Neural cell (in vitro differentiated cells): Measurements from ENCODE around the gene CALHM1. TPM values are rescaled to one million over a fixed set of nuclear protein-coding genes. Genes with fewer than 3 reads are reported as not detected.

Experiments
- H2AFZ ChIP-seq: fragments of 200-600, 300-800 bp; sonication (generic), shearing (Covaris generic); 2 replicates; pipeline ENCODE4 v1.6.0; 2014; ENCODE audit warnings: low read depth, mild to moderate bottlenecking, antibody characterized with exemption, low read length, moderate library complexity
- H3F3A ChIP-seq: fragments of 200-600 bp; shearing (Covaris generic); 2 replicates; pipeline ENCODE4 v1.6.1; 2016; ENCODE audit warnings: mild to moderate bottlenecking, moderate library complexity, mixed read lengths, antibody characterized with exemption, low read length; ENCODE audit not compliant: insufficient read depth, poor library complexity, severe bottlenecking
- H3K27ac ChIP-seq: fragments of 200-600, 300-800 bp; sonication (generic), shearing (Covaris generic); 2 replicates; pipeline ENCODE4 v1.5.1; 2014; ENCODE audit warnings: mild to moderate bottlenecking, low read length, moderate library complexity
- H3K27me3 ChIP-seq: fragments of 300-800, 200-600 bp; sonication (generic), shearing (Covaris generic); 2 replicates; pipeline ENCODE4 v1.6.0; 2014; ENCODE audit warnings: mild to moderate bottlenecking, low read depth, low read length, moderate library complexity; ENCODE audit not compliant: insufficient read depth
- H3K36me3 ChIP-seq: fragments of 300-800, 200-600 bp; sonication (generic), shearing (Covaris generic); 2 replicates; pipeline ENCODE4 v1.5.1; 2014; ENCODE audit warnings: mild to moderate bottlenecking, antibody characterized with exemption, low read length, moderate library complexity; ENCODE audit not compliant: insufficient read depth
- H3K4me2 ChIP-seq: fragments of 300-800, 200-600 bp; sonication (generic), shearing (Covaris generic); 2 replicates; pipeline ENCODE4 v1.6.0; 2014; ENCODE audit warnings: mild to moderate bottlenecking, low read length
- H3K4me3 ChIP-seq: fragments of 300-800, 200-600 bp; sonication (generic), shearing (Covaris generic); 2 replicates; pipeline ENCODE4 v1.5.1; 2014; ENCODE audit warnings: mild to moderate bottlenecking, low read length, moderate library complexity
- H3K79me2 ChIP-seq: fragments of 200-600 bp; shearing (Covaris generic); replicated peaks from 2 replicates; pipeline ENCODE4 v1.6.0; 2014; ENCODE audit warnings: mild to moderate bottlenecking, low read length, moderate library complexity; ENCODE audit not compliant: insufficient read depth
- H3K9ac ChIP-seq: fragments of 300-800, 200-600 bp; sonication (generic), shearing (Covaris generic); 2 replicates; pipeline ENCODE4 v1.6.1; 2016; ENCODE audit warnings: mild to moderate bottlenecking, low read length, mixed read lengths
- H3K9me2 ChIP-seq: fragments of 200-600 bp; shearing (Covaris generic); 2 replicates; pipeline ENCODE4 v1.6.1; 2016; ENCODE audit warnings: mild to moderate bottlenecking, low read length, mixed read lengths; ENCODE audit not compliant: insufficient read depth
- H3K9me3 ChIP-seq: fragments of 200-600, 300-800 bp; sonication (generic), shearing (Covaris generic); 2 replicates; pipeline ENCODE4 v1.6.1; 2016; ENCODE audit warnings: mild to moderate bottlenecking, mixed run types, low read length, moderate library complexity, mixed read lengths
- H4K20me1 ChIP-seq: fragments of 200-600 bp; shearing (Covaris generic); 2 replicates; pipeline ENCODE4 v1.6.1; 2016; ENCODE audit warnings: mild to moderate bottlenecking, mixed run types; ENCODE audit not compliant: insufficient read depth
- CTCF ChIP-seq: fragments of 450-650 bp; IDR thresholded peaks from 2 replicates; pipeline ENCODE4 v1.5.1; 2014; ENCODE audit warnings: antibody characterized with exemption, mild to moderate bottlenecking, moderate library complexity; ENCODE audit not compliant: poor library complexity, severe bottlenecking
- EP300 ChIP-seq: fragments of 450-650 bp; conservative IDR thresholded peaks from 2 replicates; pipeline ENCODE4 v1.6.1; 2014; ENCODE audit warnings: antibody characterized with exemption, mild to moderate bottlenecking, moderate library complexity; ENCODE audit not compliant: poor library complexity, severe bottlenecking
- EZH2 ChIP-seq: fragments of 200-600, 300-800 bp; shearing (Covaris generic), sonication (generic); IDR thresholded peaks from 2 replicates; pipeline ENCODE4 v1.6.1; 2014; ENCODE audit warnings: antibody characterized with exemption, low read length, borderline replicate concordance, mild to moderate bottlenecking; ENCODE audit not compliant: insufficient read depth, poor library complexity, severe bottlenecking
- MXI1 ChIP-seq: fragments of 450-650 bp; conservative IDR thresholded peaks from 2 replicates; pipeline ENCODE4 v1.6.1; 2014; ENCODE audit warnings: antibody characterized with exemption, mild to moderate bottlenecking; ENCODE audit not compliant: poor library complexity, severe bottlenecking
- POLR2AphosphoS5 ChIP-seq: IDR thresholded peaks from 2 replicates; pipeline ENCODE4 v1.6.1; 2012
- RAD21 ChIP-seq: fragments of 450-650 bp; conservative IDR thresholded peaks from 2 replicates; pipeline ENCODE4 v1.6.1; 2014; ENCODE audit warnings: antibody characterized with exemption, mild to moderate bottlenecking, moderate library complexity
- REST ChIP-seq: IDR thresholded peaks from 2 replicates; pipeline ENCODE4 v1.6.1; 2012; ENCODE audit warnings: borderline replicate concordance
- SMC3 ChIP-seq: fragments of 450-650 bp; conservative IDR thresholded peaks from 2 replicates; pipeline ENCODE4 v1.6.1; 2014; ENCODE audit warnings: antibody characterized with exemption, mild to moderate bottlenecking, moderate library complexity; ENCODE audit not compliant: poor library complexity
- TAF1 ChIP-seq: IDR thresholded peaks from 2 replicates; pipeline ENCODE4 v1.6.1; 2012; ENCODE audit warnings: low read depth
- polyA plus RNA-seq: library from polyadenylated mRNA; depleted of rRNA; stranded (reverse); fragments of >200 nt; gene quantifications from 2 replicates; pipeline ENCODE4 v1.2.3, GENCODE V29; 2014

Gene CALHM1
- polyA plus RNA-seq, 1 donor from 2014 or later = not detected

- Histone ChIP-seq H3K27me3 (no peaks in the 10 kb centered on the region), H3K27ac (no peak overlapping the region), H3K9ac (no peak overlapping the region), H3F3A (no peaks in the 10 kb centered on the region), H3K4me2 (no peak overlapping the region), H3K9me2 (no peaks in the 10 kb centered on the region), H4K20me1 (no peaks in the 10 kb centered on the region), H3K36me3 (no peaks in the 10 kb centered on the region), H2AFZ (no peak overlapping the region), H3K4me3 (no peak overlapping the region), H3K79me2 (no peaks in the 10 kb centered on the region), H3K9me3 (no peaks in the 10 kb centered on the region)
- TF ChIP-seq REST (no peak), EZH2 (no peak), CTCF (no peak), SMC3 (no peak), POLR2AphosphoS5 (no peak), EP300 (no peak), TAF1 (no peak), MXI1 (no peak), RAD21 (no peak)
Observed at GRCh38 chr10:103454026-103454425, 4.7 kb downstream of the CALHM1 start.

GRCh38 chr10:103452506-103453230 is 6.0 kb downstream of the CALHM1 start:
- no peaks in the 10 kb centered on the region for H3K9me2 ChIP-seq
- no peak overlapping the region for H3K9ac ChIP-seq
- no peak overlapping the region for H3K4me2 ChIP-seq
- H3K4me3 ChIP-seq = no peak overlapping the region
- H3K79me2 ChIP-seq = no peaks in the 10 kb centered on the region
- no peaks in the 10 kb centered on the region for H3K9me3 ChIP-seq
- H3K27me3 ChIP-seq = no peaks in the 10 kb centered on the region
- no peak overlapping the region for H3K27ac ChIP-seq
- TF ChIP-seq POLR2AphosphoS5 (no peak), CTCF (no peak), RAD21 (no peak)
- no peaks in the 10 kb centered on the region for H3K36me3 ChIP-seq
- no peaks in the 10 kb centered on the region for H3F3A ChIP-seq
- H2AFZ ChIP-seq = no peak overlapping the region
- H4K20me1 ChIP-seq = no peaks in the 10 kb centered on the region
